ENCODE results near the gene LHX2. TPM values are rescaled to one million over a fixed set of nuclear protein-coding genes. Genes with fewer than 3 reads are reported as not detected.

The LHX2 gene
- total RNA-seq, 1 experiment from 2014 or later = 1.4 TPM

- TF ChIP-seq CTCF (conservative IDR thresholded peaks at IDR 0.05) (no peak), EZH2 (IDR thresholded peaks at IDR 0.05; ENCODE audit: low read depth) (no peak)
- H2AFZ ChIP-seq = no peak overlapping the region
- H4K20me1 ChIP-seq (ENCODE audit: insufficient read depth) = no peaks in the 10 kb centered on the region
- H3K27ac ChIP-seq = no peak overlapping the region
- no peaks in the 10 kb centered on the region for H3K9me2 ChIP-seq (ENCODE audit: insufficient read depth)
- no peak overlapping the region for H3K4me3 ChIP-seq
- H3K9me3 ChIP-seq (ENCODE audit: insufficient read depth, low read depth) = no peaks in the 10 kb centered on the region
- H3K4me1 ChIP-seq (replicated peaks; ENCODE audit: insufficient read depth) = no peaks in the 10 kb centered on the region
- H3K4me2 ChIP-seq = no peak overlapping the region
- H3K27me3 ChIP-seq (ENCODE audit: insufficient read depth, low read depth) = peaks cover 46% of the 10 kb centered on the region
- CTCF ChIA-PET = no interaction called here
- H3K79me2 ChIP-seq (ENCODE audit: low read depth) = no peaks in the 10 kb centered on the region
- no peaks in the 10 kb centered on the region for H3F3A ChIP-seq (ENCODE audit: insufficient read depth, low read depth)
- intact Hi-C loops (cut with micrococcal nuclease; ENCODE audit: unreplicated experiment) = no loop called here
- no TSS peak for BruUV-seq (replicated peaks)
- POLR2A ChIA-PET (ENCODE audit: unreplicated experiment) = no interaction called here
- no peak for DNase-seq
- H3K36me3 ChIP-seq (ENCODE audit: low read depth) = no peaks in the 10 kb centered on the region
Measured at GRCh38 chr9:124068251-124068650, 56.7 kb downstream of the LHX2 start.

DNA sequence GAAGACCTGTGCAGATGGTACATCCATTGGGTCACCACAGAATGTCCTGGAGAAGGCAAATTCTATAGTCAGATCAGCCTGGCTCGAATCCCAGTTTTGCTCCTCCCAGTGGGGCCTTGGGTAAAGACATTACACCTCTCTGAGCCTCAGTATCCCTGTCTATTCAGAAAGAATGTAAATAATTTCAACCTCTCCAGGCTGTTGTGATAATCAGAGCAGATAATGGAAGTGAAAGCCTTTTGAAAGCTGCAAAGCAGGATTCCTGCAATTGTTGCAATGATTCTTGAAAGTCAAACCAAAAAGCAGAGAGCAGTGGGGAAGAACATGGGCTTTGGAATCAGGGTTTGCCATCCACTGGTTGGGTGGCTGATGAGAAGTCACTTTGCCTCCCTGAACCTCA is 63.2 kb downstream of the LHX2 start:
- H3K9me2 ChIP-seq (ENCODE audit: insufficient read depth) = no peaks in the 10 kb centered on the region
- no peaks in the 10 kb centered on the region for H3K9me3 ChIP-seq (ENCODE audit: insufficient read depth, low read depth)
- no peak overlapping the region for H3K27ac ChIP-seq
- H2AFZ ChIP-seq = no peak overlapping the region
- POLR2A ChIA-PET (ENCODE audit: unreplicated experiment) = no interaction called here
- H3K4me2 ChIP-seq = no peak overlapping the region
- H3K36me3 ChIP-seq (ENCODE audit: low read depth) = no peaks in the 10 kb centered on the region
- H4K20me1 ChIP-seq (ENCODE audit: insufficient read depth) = no peaks in the 10 kb centered on the region
- H3K27me3 ChIP-seq (ENCODE audit: insufficient read depth, low read depth) = peaks cover 38% of the 10 kb centered on the region
- peak; percentile 26 to 75 for DNase-seq
- H3F3A ChIP-seq (ENCODE audit: insufficient read depth, low read depth) = peaks cover 16% of the 10 kb centered on the region; the same call in 1 of the 2 replicates
- no peaks in the 10 kb centered on the region for H3K79me2 ChIP-seq (ENCODE audit: low read depth)
- H3K4me3 ChIP-seq = no peak overlapping the region
- BruUV-seq (replicated peaks) = no TSS peak
- CTCF ChIA-PET = no interaction called here
- no peak for TF ChIP-seq EZH2 (IDR thresholded peaks at IDR 0.05; ENCODE audit: low read depth)
- no peak for TF ChIP-seq CTCF (conservative IDR thresholded peaks at IDR 0.05)
- intact Hi-C loops (cut with micrococcal nuclease; ENCODE audit: unreplicated experiment) = no loop called here
- H3K4me1 ChIP-seq (replicated peaks; ENCODE audit: insufficient read depth) = peaks cover 25% of the 10 kb centered on the region

DNA sequence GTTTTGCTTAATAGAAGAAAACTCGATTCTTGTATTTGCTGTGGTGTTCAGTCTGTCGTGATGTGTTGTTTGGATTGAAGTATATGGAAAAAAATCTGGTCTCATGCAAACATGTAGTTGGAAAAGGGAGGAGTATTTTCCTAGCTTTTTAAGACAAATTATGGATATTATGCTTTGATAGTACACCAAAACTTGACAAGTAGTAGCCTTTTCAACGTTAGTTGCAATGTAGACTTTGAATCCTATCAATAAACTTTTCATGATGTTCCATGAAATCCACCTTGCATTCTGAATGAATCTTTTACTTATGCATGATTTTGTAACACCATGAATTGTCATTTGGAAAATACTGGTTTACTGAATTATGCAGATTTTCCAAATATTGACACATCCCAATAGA is 64.2 kb downstream of the LHX2 start:
- ChIA-PET POLR2A (ENCODE audit: unreplicated experiment) (no interaction called here), CTCF (no interaction called here)
- Histone ChIP-seq H3K27ac (no peak overlapping the region), H3F3A (ENCODE audit: insufficient read depth, low read depth) (peaks cover 16% of the 10 kb centered on the region; the same call in 1 of the 2 replicates), H3K4me2 (no peak overlapping the region), H3K9me3 (ENCODE audit: insufficient read depth, low read depth) (no peaks in the 10 kb centered on the region), H3K4me1 (replicated peaks; ENCODE audit: insufficient read depth) (peaks cover 25% of the 10 kb centered on the region), H3K9me2 (ENCODE audit: insufficient read depth) (no peaks in the 10 kb centered on the region), H3K36me3 (ENCODE audit: low read depth) (no peaks in the 10 kb centered on the region), H4K20me1 (ENCODE audit: insufficient read depth) (no peaks in the 10 kb centered on the region), H3K27me3 (ENCODE audit: insufficient read depth, low read depth) (peaks cover 29% of the 10 kb centered on the region), H2AFZ (no peak overlapping the region), H3K4me3 (no peak overlapping the region), H3K79me2 (ENCODE audit: low read depth) (no peaks in the 10 kb centered on the region)
- BruUV-seq (replicated peaks) = no TSS peak
- DNase-seq = no peak
- TF ChIP-seq EZH2 (IDR thresholded peaks at IDR 0.05; ENCODE audit: low read depth) = no peak
- no peak for TF ChIP-seq CTCF (conservative IDR thresholded peaks at IDR 0.05)
- intact Hi-C loops (cut with micrococcal nuclease; ENCODE audit: unreplicated experiment) = no loop called here

Measured in PC-9 (cell line).